HEK293T (cell line): Measurements from ENCODE around the gene ATP2B1.
"Not testable (repeated sequence)": the region's sequence is repeated elsewhere in the genome, so short reads cannot be mapped to it uniquely, and the experiment has no call there.

Experiments
- CTCF ChIA-PET: fragments of 350-600 bp; formaldehyde crosslinking; extraction: SDS; loops from one replicate; lab custom pipeline; 2021; ENCODE audit warnings: antibody characterized with exemption, inconsistent platforms; lab: Yijun Ruan, JAX
- POLR2A ChIA-PET: fragments of 350-600 bp; formaldehyde crosslinking; extraction: SDS; loops from one replicate; lab custom pipeline; 2020; ENCODE audit warnings: antibody characterized with exemption, inconsistent platforms; lab: Yijun Ruan, JAX
- DNase-seq: peaks from one replicate; pipeline ENCODE4 v3.0.0; 2012; ENCODE audit warnings: mixed read lengths; ENCODE audit errors: extremely low spot score
- ARNT ChIP-seq: fragments of 450-650 bp; IDR thresholded peaks from 2 replicates; pipeline ENCODE4 v1.6.1; 2017; ENCODE audit warnings: mild to moderate bottlenecking
- BHLHE40 ChIP-seq: fragments of 450-650 bp; IDR thresholded peaks from 2 replicates; pipeline ENCODE4 v1.6.1; 2016; ENCODE audit warnings: mild to moderate bottlenecking, moderate library complexity, borderline replicate concordance
- CTBP1 ChIP-seq: fragments of 450-650 bp; IDR thresholded peaks from 2 replicates; pipeline ENCODE4 v1.6.1; 2016; ENCODE audit warnings: borderline replicate concordance
- ELF4 ChIP-seq: fragments of 450-650 bp; IDR thresholded peaks from 2 replicates; pipeline ENCODE4 v1.6.1; 2017; ENCODE audit warnings: antibody characterized with exemption
- FOXA1 ChIP-seq: fragments of 450-650 bp; IDR thresholded peaks from 2 replicates; pipeline ENCODE4 v1.6.1; 2016; ENCODE audit warnings: mild to moderate bottlenecking
- FOXK2 ChIP-seq: fragments of 450-650 bp; IDR thresholded peaks from 2 replicates; pipeline ENCODE4 v1.6.1; 2016; ENCODE audit warnings: mild to moderate bottlenecking
- FOXM1 ChIP-seq: fragments of 450-650 bp; IDR thresholded peaks from 2 replicates; pipeline ENCODE4 v1.6.1; 2017; ENCODE audit warnings: mild to moderate bottlenecking, borderline replicate concordance
- HDGF ChIP-seq: fragments of 450-650 bp; IDR thresholded peaks from 2 replicates; pipeline ENCODE4 v1.6.1; 2017; ENCODE audit warnings: antibody characterized with exemption, borderline replicate concordance
- L3MBTL2 ChIP-seq: fragments of 450-650 bp; conservative IDR thresholded peaks from 2 replicates; pipeline ENCODE4 v1.6.1; 2016; ENCODE audit warnings: mild to moderate bottlenecking
- LEF1 ChIP-seq: fragments of 450-650 bp; IDR thresholded peaks from 2 replicates; pipeline ENCODE4 v1.6.1; 2017; ENCODE audit warnings: mild to moderate bottlenecking, borderline replicate concordance
- NFRKB ChIP-seq: fragments of 450-650 bp; IDR thresholded peaks from 2 replicates; pipeline ENCODE4 v1.6.1; 2016; ENCODE audit warnings: mild to moderate bottlenecking, moderate library complexity
- PKNOX1 ChIP-seq: fragments of 450-650 bp; IDR thresholded peaks from 2 replicates; pipeline ENCODE4 v1.6.1; 2016
- SP1 ChIP-seq: fragments of 450-650 bp; IDR thresholded peaks from 2 replicates; pipeline ENCODE4 v1.6.1; 2017
- SUZ12 ChIP-seq: fragments of 450-650 bp; IDR thresholded peaks from 2 replicates; pipeline ENCODE4 v1.6.1; 2016; ENCODE audit warnings: mild to moderate bottlenecking
- TARDBP ChIP-seq: fragments of 450-650 bp; IDR thresholded peaks from 2 replicates; pipeline ENCODE4 v1.6.1; 2016
- ZNF384 ChIP-seq: fragments of 450-650 bp; IDR thresholded peaks from 2 replicates; pipeline ENCODE4 v1.6.1; 2016

ATP2B1 gene

GRCh38 chr12:89701606-89702206, 6.9 kb downstream of the ATP2B1 start:
- TF ChIP-seq FOXK2 (no peak), TARDBP (no peak), CTBP1 (no peak), ELF4 (no peak), LEF1 (no peak), FOXM1 (no peak), L3MBTL2 (no peak), NFRKB (no peak), HDGF (no peak), BHLHE40 (no peak), ZNF384 (no peak), ARNT (no peak), FOXA1 (no peak), SUZ12 (no peak), SP1 (no peak), PKNOX1 (no peak)
- no peak for DNase-seq
- CTCF ChIA-PET = no interaction called here
- POLR2A ChIA-PET = no interaction called here

GRCh38 chr12:89700191-89700810, 8.3 kb downstream of the ATP2B1 start:
- TF ChIP-seq FOXA1 = no peak
- no peak for TF ChIP-seq FOXM1
- TF ChIP-seq BHLHE40 = no peak
- no peak for TF ChIP-seq ELF4
- no peak for TF ChIP-seq L3MBTL2
- no peak for TF ChIP-seq ARNT
- no peak for TF ChIP-seq ZNF384
- no peak for TF ChIP-seq TARDBP
- no peak for TF ChIP-seq SP1
- no peak for TF ChIP-seq LEF1
- no peak for TF ChIP-seq FOXK2
- TF ChIP-seq HDGF = no peak
- POLR2A ChIA-PET = no interaction called here
- CTCF ChIA-PET = no interaction called here
- DNase-seq = no peak

GRCh38 chr12:89698607-89699006, 10.0 kb downstream of the ATP2B1 start:
- DNase-seq = no peak
- POLR2A ChIA-PET = interaction anchor here (1.8 kb wide), 1 partner anchor 10 kb away, joined by 12 read pairs; the partner anchor contains the start of gene ATP2B1
- CTCF ChIA-PET = no interaction called here
- TF ChIP-seq FOXK2 = no peak
- no peak for TF ChIP-seq ARNT
- TF ChIP-seq HDGF = no peak
- TF ChIP-seq CTBP1 = no peak
- no peak for TF ChIP-seq NFRKB
- TF ChIP-seq PKNOX1 = no peak
- no peak for TF ChIP-seq SP1
- TF ChIP-seq LEF1 = no peak
- TF ChIP-seq ELF4 = no peak
- no peak for TF ChIP-seq TARDBP
- TF ChIP-seq ZNF384 = no peak
- no peak for TF ChIP-seq L3MBTL2

GRCh38 chr12:89697728-89698127, 10.9 kb downstream of the ATP2B1 start:
- CTCF ChIA-PET, DNase-seq: not testable (repeated sequence)
- POLR2A ChIA-PET = interaction anchor here (1.8 kb wide), 1 partner anchor 11 kb away, joined by 12 read pairs; the partner anchor contains the start of gene ATP2B1

- CTCF ChIA-PET = no interaction called here
- no peak for DNase-seq
- POLR2A ChIA-PET = no interaction called here
- TF ChIP-seq LEF1 (no peak), SUZ12 (no peak), CTBP1 (no peak)
Observed at GRCh38 chr12:89697296-89697695, 11.3 kb downstream of the ATP2B1 start.

- POLR2A ChIA-PET = no interaction called here
- no peak for DNase-seq
- CTCF ChIA-PET = no interaction called here
- TF ChIP-seq FOXK2 (no peak), ZNF384 (no peak), ARNT (no peak), FOXA1 (no peak), NFRKB (no peak), HDGF (no peak), CTBP1 (no peak), L3MBTL2 (no peak), BHLHE40 (no peak), SP1 (no peak), ELF4 (no peak)
Observed at GRCh38 chr12:89695830-89696229, 12.8 kb downstream of the ATP2B1 start.

GRCh38 chr12:89695100-89695499, 13.5 kb downstream of the ATP2B1 start:
- no peak for DNase-seq
- TF ChIP-seq FOXM1 = no peak
- TF ChIP-seq FOXA1 = no peak
- TF ChIP-seq PKNOX1 = no peak
- no peak for TF ChIP-seq HDGF
- no peak for TF ChIP-seq L3MBTL2
- TF ChIP-seq TARDBP = no peak
- TF ChIP-seq ARNT = no peak
- no peak for TF ChIP-seq NFRKB
- no peak for TF ChIP-seq ZNF384
- POLR2A ChIA-PET = interaction anchor here (0.9 kb wide), 1 partner anchor 13 kb away, joined by 3 read pairs; the partner anchor contains the start of gene ATP2B1
- CTCF ChIA-PET = interaction anchor here (0.6 kb wide), 1 partner anchor 23 kb away, joined by 3 read pairs; no protein-coding TSS in a partner anchor
